ENCODE data around the gene SPAG7.

Gene SPAG7

GRCh38 chr17:4945176-4945943 is 22.3 kb downstream of the SPAG7 start:
- CTCF ChIA-PET: interaction anchor here (1.0 to 2.5 kb wide), 5 partner anchors 36 to 146 kb away, joined by 3 to 11 read pairs (median 4); partner anchors contain the start of genes CAMTA2 and CHRNE
- Histone ChIP-seq H3K27ac (ENCODE audit: extremely low read depth, low read depth, low read length) (peak overlapping the region; percentile 99), H3K9me3 (ENCODE audit: control insufficient read depth, insufficient read depth, low read depth, low read length) (no peaks in the 10 kb centered on the region), H3K4me1 (ENCODE audit: control insufficient read depth, insufficient read depth, low read length) (peaks cover 19% of the 10 kb centered on the region), H3K4me3 (ENCODE audit: low read depth, low read length) (no peak overlapping the region), H3K36me3 (ENCODE audit: control insufficient read depth in 2 of 2, insufficient read depth in 1 of 2, low read length in 2 of 2) (peaks cover 38 to 60% of the 10 kb centered on the region in 2 experiments)
- POLR2A ChIA-PET: interaction anchor here (0.6 to 17.9 kb wide), 6 partner anchors 11 to 77 kb away, joined by 3 to 358 read pairs (median 6); partner anchors contain the start of genes GP1BA and SPAG7
- TF ChIP-seq YY2 (tag by site-specific recombination; IDR thresholded peaks at IDR 0.05) (0 out of 2 replicates have a peak, but pooled peaks have one; percentile 24), ZFP69B (tag by site-specific recombination; IDR thresholded peaks at IDR 0.05) (peak; percentile 29; the same call in 1 of the 2 replicates), KLF10 (tag by site-specific recombination; IDR thresholded peaks at IDR 0.05) (peak; percentile 89), ZNF133 (tag by site-specific recombination; IDR thresholded peaks at IDR 0.05) (no peak), ZNF184 (tag by site-specific recombination; IDR thresholded peaks at IDR 0.05) (peak; percentile 46), MZF1 (tag by site-specific recombination; IDR thresholded peaks at IDR 0.05; ENCODE audit: borderline replicate concordance) (no peak), ZNF843 (tag by site-specific recombination; IDR thresholded peaks at IDR 0.05) (no peak), SP2 (tag by site-specific recombination; IDR thresholded peaks at IDR 0.05) (peak; percentile 35; the same call in 1 of the 2 replicates), KLF9 (tag by site-specific recombination; IDR thresholded peaks at IDR 0.05; ENCODE audit: low read depth) (peak; percentile 88), KLF7 (tag by site-specific recombination; IDR thresholded peaks at IDR 0.05; ENCODE audit: borderline replicate concordance) (peak; percentile 54; the same call in 1 of the 2 replicates), INSM2 (tag by site-specific recombination; IDR thresholded peaks at IDR 0.05) (peak; percentile 68; the same call in 1 of the 2 replicates), ZBTB17 (tag by site-specific recombination; IDR thresholded peaks at IDR 0.05) (peak; percentile 82), ZNF501 (tag by site-specific recombination; IDR thresholded peaks at IDR 0.05) (0 out of 2 replicates have a peak, but pooled peaks have one; percentile 40), ZFP37 (tag by site-specific recombination; IDR thresholded peaks at IDR 0.05) (0 out of 2 replicates have a peak, but pooled peaks have one; percentile 23), ZBTB10 (tag by site-specific recombination; IDR thresholded peaks at IDR 0.05) (peak; percentile 13; the same call in 1 of the 2 replicates), ZNF629 (tag by site-specific recombination; IDR thresholded peaks at IDR 0.05) (peak; percentile 79), ZNF223 (tag by site-specific recombination; IDR thresholded peaks at IDR 0.05) (peak; percentile 84; the same call in 1 of the 2 replicates), OSR2 (tag by site-specific recombination; IDR thresholded peaks at IDR 0.05) (peak; percentile 93), SP3 (tag by site-specific recombination; IDR thresholded peaks at IDR 0.05) (peak; percentile 58; the same call in 1 of the 2 replicates), SP7 (tag by site-specific recombination; IDR thresholded peaks at IDR 0.05) (peak; percentile 78), KLF16 (tag by site-specific recombination; IDR thresholded peaks at IDR 0.05) (peak; percentile 71), PRDM10 (tag by site-specific recombination; IDR thresholded peaks at IDR 0.05) (peak; percentile 64), ZNF600 (tag by site-specific recombination; IDR thresholded peaks at IDR 0.05) (peak; percentile 87), ZNF174 (tag by site-specific recombination; IDR thresholded peaks at IDR 0.05) (no peak), ZEB2 (tag by site-specific recombination; IDR thresholded peaks at IDR 0.05) (peak; percentile 80)
- TF ChIP-seq, protein P1, sequence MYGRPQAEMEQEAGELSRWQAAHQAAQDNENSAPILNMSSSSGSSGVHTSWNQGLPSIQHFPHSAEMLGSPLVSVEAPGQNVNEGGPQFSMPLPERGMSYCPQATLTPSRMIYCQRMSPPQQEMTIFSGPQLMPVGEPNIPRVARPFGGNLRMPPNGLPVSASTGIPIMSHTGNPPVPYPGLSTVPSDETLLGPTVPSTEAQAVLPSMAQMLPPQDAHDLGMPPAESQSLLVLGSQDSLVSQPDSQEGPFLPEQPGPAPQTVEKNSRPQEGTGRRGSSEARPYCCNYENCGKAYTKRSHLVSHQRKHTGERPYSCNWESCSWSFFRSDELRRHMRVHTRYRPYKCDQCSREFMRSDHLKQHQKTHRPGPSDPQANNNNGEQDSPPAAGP (tag by site-specific recombination; IDR thresholded peaks at IDR 0.05): peak; percentile 69
- TF ChIP-seq, protein P2, sequence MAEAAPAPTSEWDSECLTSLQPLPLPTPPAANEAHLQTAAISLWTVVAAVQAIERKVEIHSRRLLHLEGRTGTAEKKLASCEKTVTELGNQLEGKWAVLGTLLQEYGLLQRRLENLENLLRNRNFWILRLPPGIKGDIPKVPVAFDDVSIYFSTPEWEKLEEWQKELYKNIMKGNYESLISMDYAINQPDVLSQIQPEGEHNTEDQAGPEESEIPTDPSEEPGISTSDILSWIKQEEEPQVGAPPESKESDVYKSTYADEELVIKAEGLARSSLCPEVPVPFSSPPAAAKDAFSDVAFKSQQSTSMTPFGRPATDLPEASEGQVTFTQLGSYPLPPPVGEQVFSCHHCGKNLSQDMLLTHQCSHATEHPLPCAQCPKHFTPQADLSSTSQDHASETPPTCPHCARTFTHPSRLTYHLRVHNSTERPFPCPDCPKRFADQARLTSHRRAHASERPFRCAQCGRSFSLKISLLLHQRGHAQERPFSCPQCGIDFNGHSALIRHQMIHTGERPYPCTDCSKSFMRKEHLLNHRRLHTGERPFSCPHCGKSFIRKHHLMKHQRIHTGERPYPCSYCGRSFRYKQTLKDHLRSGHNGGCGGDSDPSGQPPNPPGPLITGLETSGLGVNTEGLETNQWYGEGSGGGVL (tag by site-specific recombination; IDR thresholded peaks at IDR 0.05): 0 out of 2 replicates have a peak, but pooled peaks have one; percentile 2
